K562 (cell line): Measurements from ENCODE around the gene ADAT3.
"Not testable (repeated sequence)": the region's sequence is repeated elsewhere in the genome, so short reads cannot be mapped to it uniquely, and the experiment has no call there.

Experiments
- MXI1 ChIP-seq: IDR thresholded peaks from 2 replicates; pipeline ENCODE4 v1.6.1; 2011; ENCODE audit warnings: low read depth, mild to moderate bottlenecking, improper control_type of control experiment, low read length
- RCOR1 ChIP-seq, 2 experiments: IDR thresholded peaks; 2 replicates each; pipeline ENCODE4 v1.6.1; 2012; ENCODE audit warnings: low read depth in 2 of 2, low read length in 2 of 2, borderline replicate concordance in 1 of 2, improper control_type of control experiment in 1 of 2
- RFX5 ChIP-seq: IDR thresholded peaks from 2 replicates; pipeline ENCODE4 v1.6.1; 2011; ENCODE audit warnings: low read depth, mild to moderate bottlenecking, improper control_type of control experiment, low read length

DNA sequence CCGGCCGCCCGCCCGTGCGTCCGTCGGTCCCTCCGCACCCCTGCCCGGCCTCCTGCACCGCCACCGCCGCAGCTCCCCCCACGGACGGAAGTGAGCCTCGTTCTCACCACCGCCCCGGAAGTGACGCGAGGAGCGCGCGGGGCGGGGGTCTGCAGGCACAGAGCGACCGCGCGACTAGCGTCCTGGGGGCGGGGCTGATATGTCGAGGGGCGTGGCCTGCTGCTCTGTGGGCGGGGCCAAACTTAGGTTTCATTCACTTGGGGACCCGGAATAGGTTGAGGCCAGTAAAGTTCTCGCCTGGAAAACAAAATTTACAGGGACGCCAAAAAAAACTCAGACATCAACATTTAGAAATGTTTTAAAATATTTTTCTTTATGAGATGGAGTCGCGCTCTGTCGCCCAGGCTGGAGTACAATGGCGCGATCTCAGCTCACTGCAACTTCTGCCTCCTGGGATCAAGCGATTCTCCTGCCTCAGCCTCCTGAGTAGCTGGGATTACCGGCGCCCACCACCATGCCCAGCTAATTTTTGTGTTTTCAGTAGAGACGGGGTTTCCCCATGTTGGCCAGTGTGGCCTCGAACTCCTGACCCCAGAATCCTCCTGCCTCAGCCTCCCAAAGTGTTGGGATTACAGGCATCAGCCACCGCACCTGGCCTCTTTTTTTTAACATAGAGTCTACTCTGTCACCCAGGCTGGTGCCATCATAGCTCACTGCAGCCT is 19.6 kb upstream of the ADAT3 start, which contains the start of gene ABHD17A:
- not testable (repeated sequence) for TF ChIP-seq RCOR1 (IDR thresholded peaks at IDR 0.05; ENCODE audit: borderline replicate concordance in 1 of 2, low read depth in 2 of 2, low read length in 2 of 2); MXI1; RFX5
